Measurements from ENCODE around the gene SLC44A4. TPM values are rescaled to one million over a fixed set of nuclear protein-coding genes. Genes with fewer than 3 reads are reported as not detected.

SLC44A4 gene
- under 1 TPM in 3 of 4 donors, not detected in 1; 0.19 to 0.84 (median 0.38) TPM for total RNA-seq

- TF ChIP-seq CTCF (IDR thresholded peaks at IDR 0.05) = no peak
- DNase-seq (ENCODE audit: low spot score) (no peak), ATAC-seq (ENCODE audit: low FRiP score) (peak; percentile 10)
These were observed at the start of gene SLC44A4 for GRCh38 chr6:31878726-31879125. TSS of gene SLC44A4 (minus strand) at chr6:31878997. CDS start at chr6:31878980, 17 bp downstream.

DNA sequence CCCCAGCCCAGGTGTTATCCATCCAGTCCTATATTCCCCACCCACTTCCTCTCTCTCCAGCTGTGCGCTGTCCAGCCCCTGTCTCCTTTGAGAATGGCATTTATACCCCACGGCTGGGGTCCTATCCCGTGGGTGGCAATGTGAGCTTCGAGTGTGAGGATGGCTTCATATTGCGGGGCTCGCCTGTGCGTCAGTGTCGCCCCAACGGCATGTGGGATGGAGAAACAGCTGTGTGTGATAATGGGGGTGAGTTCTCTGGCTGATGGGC lies 49.8 kb upstream of the SLC44A4 start:
- no peak for TF ChIP-seq CTCF (IDR thresholded peaks at IDR 0.05)
- DNase-seq (ENCODE audit: low spot score) (no peak), ATAC-seq (ENCODE audit: low FRiP score) (no peak)

DNA sequence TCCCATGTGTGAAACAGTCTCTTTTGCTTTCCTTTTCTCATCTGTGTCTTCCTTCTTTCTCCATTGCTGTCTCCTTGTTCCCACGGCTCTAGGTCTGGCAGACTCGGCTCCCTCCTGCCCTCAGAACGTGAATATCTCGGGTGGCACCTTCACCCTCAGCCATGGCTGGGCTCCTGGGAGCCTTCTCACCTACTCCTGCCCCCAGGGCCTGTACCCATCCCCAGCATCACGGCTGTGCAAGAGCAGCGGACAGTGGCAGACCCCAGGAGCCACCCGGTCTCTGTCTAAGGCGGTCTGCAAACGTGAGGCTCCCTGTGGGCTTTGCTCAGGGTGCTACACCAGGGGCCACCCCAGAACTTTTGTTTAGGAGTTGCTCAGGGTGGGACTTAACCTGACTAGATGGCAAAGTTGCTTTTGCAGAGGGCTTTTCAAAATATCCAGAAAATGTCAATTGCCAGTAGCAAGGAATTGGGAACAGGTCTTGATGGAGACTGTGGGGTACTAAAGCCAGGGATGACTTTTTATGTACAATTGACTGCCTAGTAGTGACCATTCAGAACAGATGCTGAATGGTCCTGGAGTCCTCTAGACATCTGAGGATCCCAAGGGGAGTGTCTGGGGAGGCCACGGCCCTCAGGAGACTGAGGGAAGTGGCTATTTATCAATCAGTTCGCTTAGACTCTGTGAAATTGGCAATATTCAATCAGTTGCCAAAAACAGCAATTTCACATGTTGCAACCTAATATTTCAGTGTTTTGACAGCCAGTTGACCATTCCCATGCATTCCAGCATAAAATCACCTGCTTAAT lies 49.3 kb upstream of the SLC44A4 start:
- ATAC-seq (ENCODE audit: low FRiP score) = peak; percentile 46
- no peak for TF ChIP-seq CTCF (IDR thresholded peaks at IDR 0.05)
- no peak for DNase-seq (ENCODE audit: low spot score)

DNA sequence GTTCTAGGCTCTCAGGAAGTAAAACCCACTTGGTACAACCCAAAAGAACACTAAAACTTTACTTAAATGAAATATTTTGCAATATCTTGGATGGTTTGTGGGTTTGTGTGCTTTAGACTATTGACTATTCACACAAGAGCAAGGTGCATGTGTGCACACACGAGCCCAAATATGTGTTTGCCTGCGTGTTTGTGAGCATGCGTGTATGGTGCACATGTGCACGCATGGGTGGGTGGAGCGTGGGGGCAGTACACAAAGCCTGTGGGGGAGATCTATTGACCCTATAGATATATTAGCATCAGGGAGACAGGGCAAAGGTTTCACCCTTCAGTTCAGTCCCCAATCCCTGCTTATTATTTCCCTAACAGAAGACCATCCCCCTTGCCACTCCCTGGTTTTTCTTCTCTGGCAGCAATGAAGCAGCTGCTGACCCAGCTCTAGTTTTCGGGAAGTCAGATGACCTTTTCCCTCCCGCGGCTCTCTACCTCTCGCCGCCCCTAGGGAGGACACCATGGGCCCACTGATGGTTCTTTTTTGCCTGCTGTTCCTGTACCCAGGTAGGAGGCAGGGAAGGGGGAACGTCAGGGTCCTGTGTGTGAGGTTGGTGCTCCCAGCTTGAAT lies 48.6 kb upstream of the SLC44A4 start, which contains the start of gene C2:
Gene C2 (plus strand): TSS at position 476 of the 621 bp plus-strand sequence. CDS start 36 bp downstream, at position 512.
- TF ChIP-seq CTCF (IDR thresholded peaks at IDR 0.05) = no peak
- no peak for DNase-seq (ENCODE audit: low spot score)
- ATAC-seq (ENCODE audit: low FRiP score) = peak; percentile 72

DNA sequence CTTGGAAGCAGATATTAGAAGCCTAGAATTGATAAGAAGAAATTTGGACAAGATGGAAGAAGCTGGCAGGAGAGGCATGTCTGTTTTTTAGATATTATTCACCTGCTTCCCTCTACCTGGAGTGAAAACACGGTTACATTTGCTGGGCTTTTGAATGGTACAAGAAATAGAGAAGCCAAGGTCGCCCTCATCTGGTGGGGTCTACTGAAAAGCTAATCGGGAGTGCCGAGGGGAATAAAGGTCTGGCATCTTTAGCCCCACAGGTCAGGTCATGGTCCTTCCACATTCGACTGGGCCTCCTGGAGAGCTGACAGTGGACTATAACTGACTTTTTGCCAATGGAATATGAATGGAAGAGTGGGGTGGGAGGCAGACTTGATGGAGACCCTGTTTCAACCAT lies 44.1 kb upstream of the SLC44A4 start:
- ATAC-seq (ENCODE audit: low FRiP score) (no peak), DNase-seq (ENCODE audit: low spot score) (no peak)
- no peak for TF ChIP-seq CTCF (IDR thresholded peaks at IDR 0.05)

DNA sequence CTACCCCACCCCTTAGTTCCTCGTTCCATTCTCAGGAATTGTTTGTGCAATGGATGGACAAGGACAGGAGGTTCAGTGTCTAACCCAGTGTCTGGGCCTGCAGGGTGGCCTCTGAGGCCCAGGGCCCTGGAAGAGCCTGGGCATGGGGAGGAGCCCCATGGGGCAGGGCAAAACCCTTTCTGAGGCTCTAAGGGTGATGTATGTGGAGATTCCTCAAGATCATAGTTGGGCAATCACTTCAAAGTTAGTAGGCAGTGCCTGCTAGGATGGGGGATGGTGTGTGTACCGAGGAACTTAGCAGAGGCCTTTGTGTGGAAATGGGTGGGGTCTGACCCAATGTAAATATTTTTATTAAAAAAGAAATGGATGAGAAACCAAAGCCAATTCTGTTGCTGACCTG lies 42.0 kb upstream of the SLC44A4 start:
- ATAC-seq (ENCODE audit: low FRiP score) (peak; percentile 55), DNase-seq (ENCODE audit: low spot score) (no peak)
- no peak for TF ChIP-seq CTCF (IDR thresholded peaks at IDR 0.05)
